DND-41 (cell line): ENCODE data around the gene CCDC66.

Experiments used
- CTCF ChIP-seq: IDR thresholded peaks from 2 replicates; pipeline ENCODE4 v1.5.1; 2012; ENCODE audit warnings: borderline replicate concordance, low read length, moderate library complexity, mild to moderate bottlenecking; ENCODE audit not compliant: poor library complexity, severe bottlenecking; ENCODE audit errors: extremely low read depth
- EZH2 ChIP-seq: IDR thresholded peaks from 3 replicates; pipeline ENCODE4 v1.6.1; 2012; ENCODE audit warnings: borderline replicate concordance, low read depth, mild to moderate bottlenecking, moderate library complexity, low read length, inconsistent platforms; ENCODE audit not compliant: severe bottlenecking

- TF ChIP-seq CTCF (no peak), EZH2 (no peak)
Observed at GRCh38 chr3:56519641-56520040, 37.3 kb upstream of the CCDC66 start.
